Keratinocyte (primary cell): ENCODE results near the gene NEK6.

Experiments used
- EZH2 ChIP-seq: IDR thresholded peaks from one replicate; pipeline ENCODE4 v1.6.1; 2012; ENCODE audit warnings: inconsistent platforms, mild to moderate bottlenecking, low read length, moderate library complexity
- TF ChIP-seq, protein P1 (sequence below), 3 experiments: IDR thresholded peaks in 1 of 3; conservative IDR thresholded peaks in 1 of 3; optimal IDR thresholded peaks in 1 of 3; 2 replicates in 2 of 3; 3 replicates in 1 of 3; pipeline versions ENCODE3 to v1.5.1; 2011; ENCODE audit warnings: low read length in 3 of 3, mild to moderate bottlenecking in 3 of 3, moderate library complexity in 2 of 3, control low read depth in 1 of 3, inconsistent platforms in 1 of 3; ENCODE audit not compliant: insufficient read depth in 2 of 3; ENCODE audit errors: extremely low read depth in 1 of 3

DNA sequence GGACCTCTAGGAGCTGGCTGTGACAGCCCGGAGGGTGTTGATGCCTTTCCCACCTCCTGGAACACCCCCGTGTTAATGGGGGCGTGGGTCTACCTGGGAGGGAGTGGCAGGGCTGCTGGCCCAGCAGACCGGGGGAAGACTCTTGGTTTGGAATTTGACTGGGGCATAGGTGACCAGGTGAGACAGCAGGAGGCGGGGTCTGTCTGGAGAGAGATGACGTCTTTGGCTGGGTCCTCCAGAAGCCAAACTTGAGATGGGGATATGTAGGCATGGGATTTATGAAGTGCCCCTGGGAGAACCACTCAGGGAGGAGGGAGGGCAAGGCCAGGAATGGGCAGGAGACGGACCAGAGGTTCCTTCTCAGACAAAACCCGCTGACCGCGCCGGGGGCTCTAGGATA, 42.6 kb downstream of the NEK6 start:
- TF ChIP-seq, protein P1, sequence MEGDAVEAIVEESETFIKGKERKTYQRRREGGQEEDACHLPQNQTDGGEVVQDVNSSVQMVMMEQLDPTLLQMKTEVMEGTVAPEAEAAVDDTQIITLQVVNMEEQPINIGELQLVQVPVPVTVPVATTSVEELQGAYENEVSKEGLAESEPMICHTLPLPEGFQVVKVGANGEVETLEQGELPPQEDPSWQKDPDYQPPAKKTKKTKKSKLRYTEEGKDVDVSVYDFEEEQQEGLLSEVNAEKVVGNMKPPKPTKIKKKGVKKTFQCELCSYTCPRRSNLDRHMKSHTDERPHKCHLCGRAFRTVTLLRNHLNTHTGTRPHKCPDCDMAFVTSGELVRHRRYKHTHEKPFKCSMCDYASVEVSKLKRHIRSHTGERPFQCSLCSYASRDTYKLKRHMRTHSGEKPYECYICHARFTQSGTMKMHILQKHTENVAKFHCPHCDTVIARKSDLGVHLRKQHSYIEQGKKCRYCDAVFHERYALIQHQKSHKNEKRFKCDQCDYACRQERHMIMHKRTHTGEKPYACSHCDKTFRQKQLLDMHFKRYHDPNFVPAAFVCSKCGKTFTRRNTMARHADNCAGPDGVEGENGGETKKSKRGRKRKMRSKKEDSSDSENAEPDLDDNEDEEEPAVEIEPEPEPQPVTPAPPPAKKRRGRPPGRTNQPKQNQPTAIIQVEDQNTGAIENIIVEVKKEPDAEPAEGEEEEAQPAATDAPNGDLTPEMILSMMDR (optimal IDR thresholded peaks at IDR 0.05 in 1 of 3, IDR thresholded peaks at IDR 0.05 in 1 of 3, conservative IDR thresholded peaks at IDR 0.05 in 1 of 3; ENCODE audit: extremely low read depth in 1 of 3, insufficient read depth in 2 of 3, low read length in 3 of 3), result no peak
- TF ChIP-seq EZH2, result no peak
